ENCODE results near the gene UGT3A2.

The UGT3A2 gene

GRCh38 chr5:36001032-36001431 is 65.7 kb downstream of the UGT3A2 start:
- DNase-seq = no peak

DNA sequence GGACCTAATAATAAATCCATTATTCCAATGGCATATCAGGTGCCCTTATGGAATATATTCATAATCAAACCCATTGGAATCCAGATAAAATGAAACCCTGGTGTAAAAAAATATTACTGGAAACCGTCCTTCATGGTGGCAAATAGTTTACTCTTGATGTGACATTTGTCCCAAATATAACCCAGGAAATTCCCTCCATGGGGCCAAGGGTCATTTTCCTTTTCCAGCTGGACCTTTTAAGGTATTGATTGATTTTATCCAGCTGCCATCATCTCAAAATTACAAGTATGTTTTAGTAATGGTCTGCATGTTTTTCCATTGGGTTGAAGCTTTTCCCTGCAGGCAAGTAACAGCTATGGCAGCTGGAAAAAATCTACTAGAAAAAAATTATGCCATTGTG is 67.1 kb downstream of the UGT3A2 start:
- DNase-seq = no peak

- no peak for DNase-seq
Measured at GRCh38 chr5:35996076-35996475, 70.6 kb downstream of the UGT3A2 start.

DNA sequence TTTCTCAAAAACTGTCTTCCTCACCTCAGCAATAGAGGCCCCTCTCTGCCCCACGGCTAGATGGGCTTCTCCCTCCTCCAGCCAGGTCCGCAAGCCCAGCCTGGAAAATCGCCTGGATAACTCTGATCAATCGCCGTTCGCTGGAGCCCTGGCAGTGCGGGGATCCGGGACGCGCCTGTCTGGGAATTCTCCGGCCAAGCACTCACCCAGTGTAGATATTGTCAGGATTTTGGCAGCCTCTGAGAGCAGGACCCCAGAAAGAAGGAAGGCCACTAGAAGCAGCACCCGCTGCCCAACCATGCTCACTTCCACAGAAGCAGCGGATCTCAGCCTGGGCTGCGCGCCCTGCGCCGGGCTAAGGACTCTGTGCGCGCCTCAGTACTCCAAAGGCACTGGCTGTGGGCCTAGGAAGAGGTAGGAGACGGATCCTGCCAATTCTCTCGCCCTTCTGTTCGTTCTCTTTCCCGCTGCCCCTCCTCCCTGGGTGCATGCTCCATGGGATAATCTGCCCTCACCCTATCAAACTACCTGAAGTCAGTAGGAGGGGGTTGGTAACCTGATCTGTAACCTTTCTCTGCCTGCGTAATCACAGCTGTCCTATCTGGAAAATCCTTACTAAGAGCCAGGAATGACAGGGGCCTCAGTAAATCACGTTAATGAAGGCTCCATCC is 75.6 kb downstream of the UGT3A2 start, which contains the start of gene UGT3A1:
TSS of gene UGT3A1 (minus strand) at position 450 of the 671 bp plus-strand sequence. CDS start at position 300, 150 bp downstream.
- no peak for DNase-seq

DNA sequence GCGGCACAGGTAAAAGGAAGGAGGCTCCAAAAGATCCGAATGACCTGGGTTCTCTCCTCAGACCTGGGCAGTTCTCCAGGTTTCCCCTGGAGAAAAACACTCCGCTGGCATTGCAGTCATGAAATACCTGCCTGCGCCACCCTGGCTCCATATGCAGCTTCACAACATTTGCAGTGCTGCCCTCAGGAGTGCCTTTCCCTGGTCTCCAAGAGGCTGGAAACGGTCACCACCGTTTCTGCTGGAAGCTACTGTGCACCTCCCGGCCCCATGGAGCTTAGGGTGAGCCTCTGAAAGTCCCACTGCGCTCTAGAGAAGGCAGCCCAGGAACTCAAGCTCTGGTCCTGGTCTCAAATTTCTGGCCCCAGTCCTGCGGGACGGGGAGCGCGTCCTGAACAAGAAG is 76.2 kb downstream of the UGT3A2 start:
- DNase-seq = no peak

DNA sequence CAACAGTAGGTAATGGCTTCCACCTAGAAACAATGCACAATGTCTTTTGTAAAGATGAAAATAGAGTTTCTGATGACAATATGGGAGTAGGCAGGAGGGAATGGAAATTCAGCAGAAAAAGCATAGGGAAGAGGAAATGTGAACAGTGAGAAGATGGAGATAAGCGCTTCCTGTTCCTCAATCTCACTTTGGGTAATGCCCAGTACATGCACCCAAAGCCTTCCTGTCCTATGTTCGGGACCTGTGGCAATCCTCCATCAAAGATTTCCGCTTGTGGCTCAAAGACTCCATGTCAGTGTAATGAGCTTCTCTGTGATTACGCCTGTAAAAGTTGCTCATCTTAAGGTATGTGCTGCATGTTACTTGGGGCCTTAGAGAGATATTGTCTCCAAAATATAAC is 78.2 kb downstream of the UGT3A2 start:
- no peak for DNase-seq

- DNase-seq = no peak
Measured at GRCh38 chr5:35987776-35988175, 78.9 kb downstream of the UGT3A2 start.

Measured in effector CD4-positive, alpha-beta T cell (primary cell).